ENCODE results near the gene SEM1. TPM values are rescaled to one million over a fixed set of nuclear protein-coding genes. Genes with fewer than 3 reads are reported as not detected.
"Not testable (repeated sequence)": the region's sequence is repeated elsewhere in the genome, so short reads cannot be mapped to it uniquely, and the experiment has no call there.

SEM1 gene
- total RNA-seq, 1 experiment from 2014 or later: 79.9 TPM

- Histone ChIP-seq H3K56ac (ENCODE audit: insufficient read length, low read depth, low read length) (no peak overlapping the region), H3K14ac (ENCODE audit: insufficient read depth, low read length) (no peak overlapping the region), H3K27me3 (ENCODE audit: insufficient read depth, low read length) (no peaks in the 10 kb centered on the region), H4K20me1 (ENCODE audit: control insufficient read depth, insufficient read depth, insufficient read length) (no peaks in the 10 kb centered on the region), H3K23me2 (ENCODE audit: insufficient read length, low read depth, low read length, poor library complexity, severe bottlenecking) (no peaks in the 10 kb centered on the region), H2BK120ac (ENCODE audit: low read depth, low read length, poor library complexity, severe bottlenecking) (no peak overlapping the region), H4K91ac (ENCODE audit: insufficient read length, low read depth, low read length) (no peak overlapping the region), H2BK12ac (ENCODE audit: insufficient read length, low read depth, low read length) (no peak overlapping the region), H3K4me1 (ENCODE audit: insufficient read depth, low read length) (no peaks in the 10 kb centered on the region), H4K8ac (replicated peaks; ENCODE audit: insufficient read length, low read depth, low read length) (no peak overlapping the region), H3K79me1 (ENCODE audit: insufficient read depth, low read depth, low read length, poor library complexity, severe bottlenecking) (no peaks in the 10 kb centered on the region), H3K4ac (ENCODE audit: low read depth, low read length) (no peak overlapping the region), H2AK5ac (ENCODE audit: insufficient read length, low read length) (no peak overlapping the region), H3K79me2 (ENCODE audit: insufficient read depth, low read length) (no peaks in the 10 kb centered on the region), H3T11ph (ENCODE audit: low read length) (no peak overlapping the region), H3K27ac (ENCODE audit: insufficient read length, low read depth, low read length) (no peak overlapping the region), H3K9me3 (ENCODE audit: control insufficient read depth, low read depth, low read length) (no peaks in the 10 kb centered on the region), H2BK20ac (ENCODE audit: low read depth, low read length, poor library complexity, severe bottlenecking) (no peak overlapping the region), H3K23ac (ENCODE audit: insufficient read length, low read depth, low read length) (no peak overlapping the region), H3K18ac (ENCODE audit: insufficient read length, low read depth, low read length) (no peak overlapping the region), H3K4me2 (ENCODE audit: insufficient read depth, insufficient read length, low read length) (no peak overlapping the region), H2BK15ac (ENCODE audit: low read depth, low read length) (no peak overlapping the region), H4K5ac (ENCODE audit: insufficient read length, low read depth, low read length) (no peak overlapping the region), H2AFZ (ENCODE audit: low read length) (no peak overlapping the region), H3K9ac (ENCODE audit: extremely low read depth, insufficient read length, low read length) (no peak overlapping the region), H2BK5ac (ENCODE audit: insufficient read length, low read length) (no peak overlapping the region)
- Mint-ChIP-seq H3K36me3 (ENCODE audit: insufficient read depth in 1 of 3, low read depth in 3 of 3) (peaks cover 0 to 2% (median 0%) of the 10 kb centered on the region in 3 experiments; a peak in 1 of 7 replicates), H3K4me1 (peaks cover 3% of the 10 kb centered on the region in 2 experiments; a peak in 2 of 4 replicates), H3K27ac (no peak overlapping the region; a peak in 1 of 7 replicates), H3K9me3 (no peaks in the 10 kb centered on the region; a peak in 2 of 5 replicates), H3K4me3 (no peak overlapping the region), H3K27me3 (ENCODE audit: low read depth) (no peaks in the 10 kb centered on the region)
- TF ChIP-seq CTCF (conservative IDR thresholded peaks at IDR 0.05): no peak
- WGBS (ENCODE audit: extremely low coverage, insufficient read length, low lambda C conversion rate): no CpG with 5 or more reads among the region's 3 CpGs
- no peak for DNase-seq
Measured at GRCh38 chr7:96645084-96645483, 64.6 kb downstream of the SEM1 start.

- not testable (repeated sequence) for H3K9me3 Mint-ChIP-seq; H4K8ac ChIP-seq (replicated peaks; ENCODE audit: insufficient read length, low read depth, low read length); H4K91ac ChIP-seq (ENCODE audit: insufficient read length, low read depth, low read length); H3K27ac Mint-ChIP-seq; H3K23ac ChIP-seq (ENCODE audit: insufficient read length, low read depth, low read length); H3K79me1 ChIP-seq (ENCODE audit: insufficient read depth, low read depth, low read length, poor library complexity, severe bottlenecking); H2BK12ac ChIP-seq (ENCODE audit: insufficient read length, low read depth, low read length); H3K79me2 ChIP-seq (ENCODE audit: insufficient read depth, low read length); H2BK15ac ChIP-seq (ENCODE audit: low read depth, low read length); H3K4ac ChIP-seq (ENCODE audit: low read depth, low read length); H2AK5ac ChIP-seq (ENCODE audit: insufficient read length, low read length); H3K14ac ChIP-seq (ENCODE audit: insufficient read depth, low read length); H2BK120ac ChIP-seq (ENCODE audit: low read depth, low read length, poor library complexity, severe bottlenecking); H2AFZ ChIP-seq (ENCODE audit: low read length); H3K56ac ChIP-seq (ENCODE audit: insufficient read length, low read depth, low read length); H3K4me1 ChIP-seq (ENCODE audit: insufficient read depth, low read length); H3K4me1 Mint-ChIP-seq; H3K9me3 ChIP-seq (ENCODE audit: control insufficient read depth, low read depth, low read length); H2BK5ac ChIP-seq (ENCODE audit: insufficient read length, low read length); H3K18ac ChIP-seq (ENCODE audit: insufficient read length, low read depth, low read length); H3T11ph ChIP-seq (ENCODE audit: low read length); H4K5ac ChIP-seq (ENCODE audit: insufficient read length, low read depth, low read length); H3K27me3 Mint-ChIP-seq (ENCODE audit: low read depth); H3K4me3 Mint-ChIP-seq; H3K27me3 ChIP-seq (ENCODE audit: insufficient read depth, low read length); DNase-seq; H2BK20ac ChIP-seq (ENCODE audit: low read depth, low read length, poor library complexity, severe bottlenecking); H4K20me1 ChIP-seq (ENCODE audit: control insufficient read depth, insufficient read depth, insufficient read length); H3K36me3 Mint-ChIP-seq (ENCODE audit: insufficient read depth in 1 of 3, low read depth in 3 of 3); H3K9ac ChIP-seq (ENCODE audit: extremely low read depth, insufficient read length, low read length); H3K4me2 ChIP-seq (ENCODE audit: insufficient read depth, insufficient read length, low read length); H3K27ac ChIP-seq (ENCODE audit: insufficient read length, low read depth, low read length); H3K23me2 ChIP-seq (ENCODE audit: insufficient read length, low read depth, low read length, poor library complexity, severe bottlenecking)
- no CpG with 5 or more reads among the region's 4 CpGs for WGBS (ENCODE audit: extremely low coverage, insufficient read length, low lambda C conversion rate)
Measured at GRCh38 chr7:96643436-96643835, 66.2 kb downstream of the SEM1 start.

Data from H9 (cell line).